DMS53 (cell line): ENCODE measurements around the gene NUDT22.

Experiments used
- DNase-seq: peaks from one replicate; lab custom pipeline; 2025; lab: John Stamatoyannopoulos, UW

NUDT22 gene

DNA sequence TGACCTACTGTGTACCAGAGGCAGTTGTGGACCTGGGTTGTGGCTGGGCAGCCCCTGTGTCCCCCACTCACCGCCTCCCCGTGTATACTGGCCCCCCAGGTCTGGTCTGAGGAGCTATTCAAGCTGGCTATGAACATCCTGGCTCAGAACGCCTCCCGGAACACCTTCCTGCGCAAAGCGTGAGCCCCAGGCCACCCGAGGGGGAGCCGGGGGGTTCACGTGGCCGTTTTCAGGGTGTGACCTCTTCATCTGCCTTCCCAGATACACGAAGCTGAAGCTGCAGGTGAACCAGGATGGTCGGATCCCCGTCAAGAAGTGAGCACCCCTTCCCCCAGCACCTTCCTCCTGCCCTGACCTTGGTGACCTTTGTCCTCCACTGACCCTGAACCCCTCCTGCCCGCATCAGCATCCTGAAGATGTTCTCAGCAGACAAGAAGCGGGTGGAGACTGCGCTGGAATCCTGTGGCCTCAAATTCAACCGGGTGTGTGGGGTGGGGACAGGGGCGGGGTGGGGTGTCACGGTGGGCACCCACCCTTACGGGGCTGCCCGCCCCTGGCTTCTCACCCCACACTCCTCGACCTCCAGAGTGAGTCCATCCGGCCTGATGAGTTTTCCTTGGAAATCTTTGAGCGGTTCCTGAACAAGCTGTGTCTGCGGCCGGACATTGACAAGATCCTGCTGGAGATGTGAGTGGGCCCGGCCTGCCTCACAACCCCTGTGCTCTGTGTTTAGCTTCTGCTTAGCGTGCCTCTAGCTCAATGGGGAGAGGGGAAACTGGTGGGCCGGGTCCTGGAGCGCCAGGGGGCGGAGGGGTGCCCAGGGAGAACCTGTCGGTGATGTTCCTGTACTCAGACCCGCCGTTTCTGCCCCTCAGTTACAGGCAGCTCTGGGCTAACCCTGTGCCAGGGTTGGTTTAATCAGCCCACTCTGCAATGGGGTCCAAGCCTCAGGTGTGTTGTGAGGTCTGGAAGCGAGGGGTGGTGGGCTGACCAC lies 29.4 kb downstream of the NUDT22 start:
- DNase-seq, result no peak

DNA sequence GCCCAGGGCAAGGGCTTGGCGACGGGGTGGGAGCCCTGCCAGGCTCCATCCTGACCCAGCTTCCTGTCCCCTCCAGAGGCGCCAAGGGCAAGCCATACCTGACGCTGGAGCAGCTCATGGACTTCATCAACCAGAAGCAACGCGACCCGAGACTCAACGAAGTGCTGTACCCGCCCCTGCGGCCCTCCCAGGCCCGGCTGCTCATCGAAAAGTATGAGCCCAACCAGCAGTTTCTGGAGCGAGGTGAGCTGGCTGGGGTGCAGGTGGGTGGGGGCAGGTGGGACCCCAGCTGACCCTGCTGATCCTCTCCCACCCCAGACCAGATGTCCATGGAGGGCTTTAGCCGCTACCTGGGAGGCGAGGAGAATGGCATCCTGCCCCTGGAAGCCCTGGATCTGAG lies 30.2 kb downstream of the NUDT22 start:
- no peak for DNase-seq

DNA sequence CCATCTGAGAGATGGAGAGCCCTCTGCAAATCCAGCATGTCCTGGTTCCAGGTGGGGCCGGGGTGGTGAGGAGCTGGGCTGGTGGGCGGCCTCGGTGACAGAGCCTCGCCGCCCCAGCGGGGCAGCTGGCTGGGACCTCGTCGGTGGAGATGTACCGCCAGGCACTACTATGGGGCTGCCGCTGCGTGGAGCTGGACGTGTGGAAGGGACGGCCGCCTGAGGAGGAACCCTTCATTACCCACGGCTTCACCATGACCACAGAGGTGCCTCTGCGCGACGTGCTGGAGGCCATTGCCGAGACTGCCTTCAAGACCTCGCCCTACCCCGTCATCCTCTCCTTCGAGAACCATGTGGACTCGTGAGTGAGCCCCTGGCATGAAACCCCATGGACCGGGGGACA lies 32.3 kb downstream of the NUDT22 start:
- DNase-seq, result no peak

DNA sequence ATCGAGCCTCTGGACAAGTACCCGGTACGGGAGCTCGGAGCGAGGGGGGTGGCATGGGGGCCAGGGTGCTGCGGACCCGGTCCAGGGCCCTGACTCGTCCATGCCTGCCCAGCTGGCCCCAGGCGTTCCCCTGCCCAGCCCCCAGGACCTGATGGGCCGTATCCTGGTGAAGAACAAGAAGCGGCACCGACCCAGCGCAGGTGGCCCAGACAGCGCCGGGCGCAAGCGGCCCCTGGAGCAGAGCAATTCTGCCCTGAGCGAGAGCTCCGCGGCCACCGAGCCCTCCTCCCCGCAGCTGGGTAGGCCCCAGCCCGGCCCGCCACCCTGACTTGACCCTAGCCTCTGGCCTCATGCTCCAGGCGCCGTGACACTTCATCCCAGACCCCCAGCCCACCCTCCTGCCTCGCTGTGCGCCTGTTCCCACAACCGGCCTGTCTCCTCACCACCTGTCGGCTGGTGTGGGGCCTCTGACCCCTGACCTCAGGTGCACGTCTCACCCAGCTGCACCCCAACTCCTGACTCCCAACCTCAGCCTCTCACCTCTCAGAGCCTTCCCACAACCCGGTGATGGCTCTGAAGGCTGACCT lies 33.0 kb downstream of the NUDT22 start:
- DNase-seq, result no peak

DNA sequence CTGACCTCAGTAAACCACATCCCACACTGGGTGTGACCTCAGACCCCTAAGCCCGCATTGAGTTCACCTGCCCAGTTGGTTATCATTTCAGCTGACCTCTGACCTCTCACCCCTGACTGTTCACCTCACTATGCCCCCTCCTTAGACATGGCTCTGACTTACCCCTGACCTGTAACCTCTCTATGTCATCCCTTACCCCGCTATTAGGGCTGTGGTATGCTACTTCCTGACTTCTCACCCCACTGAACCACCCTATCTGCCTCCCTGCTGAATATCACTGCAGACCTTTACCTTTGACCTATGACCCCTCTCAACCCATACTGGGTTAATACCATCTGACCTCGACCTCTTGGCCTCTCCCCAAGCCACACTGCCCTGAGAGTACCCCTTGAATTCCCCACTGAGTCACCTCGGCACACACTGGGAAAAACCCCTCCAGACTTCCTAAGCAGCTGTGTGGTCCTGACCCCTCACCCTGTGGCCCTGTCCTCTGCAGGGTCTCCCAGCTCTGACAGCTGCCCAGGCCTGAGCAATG lies 33.5 kb downstream of the NUDT22 start:
- DNase-seq, result no peak

DNA sequence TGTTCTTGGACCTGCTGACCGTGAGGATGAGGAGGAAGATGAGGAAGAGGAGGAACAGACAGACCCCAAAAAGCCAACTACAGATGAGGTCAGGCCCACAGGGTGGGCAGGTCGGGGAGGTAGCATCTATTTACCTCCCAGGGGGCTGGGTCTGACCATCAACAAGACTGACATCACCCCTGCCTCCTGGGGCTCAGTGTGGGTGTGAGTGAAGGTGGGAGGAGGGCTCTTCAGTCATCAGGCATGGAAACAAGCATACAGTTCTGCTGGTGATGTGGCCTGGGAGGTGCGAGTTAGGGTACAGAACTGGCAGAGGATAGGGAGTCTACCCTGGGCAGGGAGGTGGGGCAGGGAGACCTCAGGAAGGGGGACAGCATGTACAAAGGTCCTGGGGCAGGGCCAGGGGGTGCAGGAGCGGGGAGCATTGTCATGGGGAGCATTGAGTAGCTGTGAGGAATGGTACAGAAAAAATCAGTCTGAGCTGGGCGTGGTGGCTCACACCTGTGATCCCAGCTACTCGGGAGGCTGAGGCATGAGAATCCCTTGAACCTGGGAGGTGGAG lies 34.2 kb downstream of the NUDT22 start:
- no peak for DNase-seq

DNA sequence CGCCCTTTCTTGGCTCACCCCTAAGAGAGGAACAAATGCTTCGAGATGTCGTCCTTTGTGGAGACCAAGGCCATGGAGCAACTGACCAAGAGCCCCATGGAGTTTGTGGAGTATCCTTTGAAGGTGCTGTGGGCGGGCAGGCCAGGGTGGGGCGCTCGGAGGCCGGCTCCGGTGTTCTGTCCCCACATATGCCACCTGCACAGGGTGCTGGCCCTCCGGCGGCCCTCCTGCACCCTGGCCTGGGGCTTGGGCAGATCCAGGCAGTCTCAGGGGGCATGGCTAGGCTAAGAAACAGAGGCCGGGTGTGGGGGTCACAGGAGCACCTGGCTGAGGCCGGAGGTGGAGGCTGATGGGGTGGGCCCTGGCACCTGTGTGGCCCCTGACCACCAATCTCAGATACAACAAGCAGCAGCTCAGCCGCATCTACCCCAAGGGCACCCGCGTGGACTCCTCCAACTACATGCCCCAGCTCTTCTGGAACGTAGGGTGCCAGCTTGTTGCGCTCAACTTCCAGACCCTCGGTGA lies 35.5 kb downstream of the NUDT22 start:
- no peak for DNase-seq

DNA sequence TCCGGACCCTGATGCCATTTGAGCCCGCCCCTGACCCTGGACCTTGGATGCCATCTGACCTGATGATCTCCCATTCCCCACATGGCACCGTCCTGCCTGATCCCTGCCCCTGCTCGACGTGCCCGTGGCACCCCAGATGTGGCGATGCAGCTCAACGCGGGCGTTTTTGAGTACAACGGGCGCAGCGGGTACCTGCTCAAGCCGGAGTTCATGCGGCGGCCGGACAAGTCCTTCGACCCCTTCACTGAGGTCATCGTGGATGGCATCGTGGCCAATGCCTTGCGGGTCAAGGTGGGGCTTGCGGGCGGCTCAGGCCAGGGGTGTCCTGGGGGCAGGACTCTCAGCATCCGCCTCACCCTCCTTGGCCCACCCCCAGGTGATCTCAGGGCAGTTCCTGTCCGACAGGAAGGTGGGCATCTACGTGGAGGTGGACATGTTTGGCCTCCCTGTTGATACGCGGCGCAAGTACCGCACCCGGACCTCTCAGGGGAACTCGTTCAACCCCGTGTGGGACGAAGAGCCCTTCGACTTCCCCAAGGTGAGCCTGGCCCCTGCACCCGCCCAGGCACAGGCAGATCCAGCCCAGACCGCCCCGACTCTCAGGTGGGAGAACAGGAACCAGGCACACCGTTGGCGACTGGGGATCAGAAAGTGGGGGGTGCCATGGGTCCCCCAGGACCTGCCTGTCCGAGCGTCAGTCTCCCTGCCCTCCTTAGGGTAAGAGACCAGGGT lies 36.4 kb downstream of the NUDT22 start:
- no peak for DNase-seq

DNA sequence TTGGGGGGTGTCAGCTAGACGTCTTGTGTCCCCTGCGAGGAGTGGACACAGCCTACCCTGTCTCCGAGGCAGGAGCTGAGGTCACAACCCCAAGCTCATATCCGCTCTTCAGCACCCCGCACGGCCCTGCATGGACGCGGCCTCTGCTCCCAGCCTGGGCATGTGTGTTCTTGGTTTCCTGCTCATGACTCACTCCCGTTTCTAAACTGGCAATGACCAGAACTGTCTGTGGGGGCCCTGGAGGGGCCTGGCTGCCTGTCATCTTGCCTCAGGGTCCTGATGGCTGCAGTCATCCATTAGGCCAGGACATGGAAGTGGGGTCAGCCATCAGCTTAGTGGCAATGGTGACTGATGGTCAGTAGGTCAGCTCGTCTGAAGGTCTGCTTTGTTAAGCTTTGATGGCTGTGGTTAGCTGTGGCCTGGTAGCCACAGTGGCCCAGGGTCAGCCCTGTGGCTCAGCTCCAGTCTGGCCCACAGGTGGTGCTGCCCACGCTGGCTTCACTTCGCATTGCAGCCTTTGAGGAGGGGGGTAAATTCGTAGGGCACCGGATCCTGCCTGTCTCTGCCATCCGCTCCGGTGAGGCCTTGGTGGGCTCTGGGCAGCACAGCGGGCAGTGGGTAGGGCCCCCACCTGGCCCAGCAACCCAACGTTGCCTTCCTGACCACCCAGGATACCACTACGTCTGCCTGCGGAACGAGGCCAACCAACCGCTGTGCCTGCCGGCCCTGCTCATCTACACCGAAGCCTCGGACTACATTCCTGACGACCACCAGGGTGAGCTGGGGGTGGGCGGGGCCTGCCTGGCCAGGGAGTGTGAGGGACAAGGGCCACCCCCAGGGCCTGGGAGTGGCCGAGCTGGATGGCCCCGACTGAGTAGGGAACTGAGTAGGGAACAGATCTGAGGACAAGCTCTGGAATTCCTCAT lies 37.2 kb downstream of the NUDT22 start:
- DNase-seq, result no peak

DNA sequence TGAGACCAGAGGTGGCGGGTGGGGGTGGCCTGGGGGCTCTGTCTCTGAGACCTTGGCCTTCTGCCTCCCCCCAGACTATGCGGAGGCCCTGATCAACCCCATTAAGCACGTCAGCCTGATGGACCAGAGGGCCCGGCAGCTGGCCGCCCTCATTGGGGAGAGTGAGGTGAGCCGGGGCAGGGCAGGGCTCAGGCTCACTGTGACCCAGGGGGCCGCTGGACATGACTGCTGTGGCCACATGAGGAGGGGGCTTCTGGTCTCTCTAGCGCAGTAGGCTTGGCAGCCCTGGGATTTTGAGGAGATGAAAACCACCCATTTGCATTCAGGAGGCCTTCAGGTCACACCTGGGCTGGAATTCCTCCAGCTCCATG lies 37.9 kb downstream of the NUDT22 start:
- DNase-seq, result no peak

DNA sequence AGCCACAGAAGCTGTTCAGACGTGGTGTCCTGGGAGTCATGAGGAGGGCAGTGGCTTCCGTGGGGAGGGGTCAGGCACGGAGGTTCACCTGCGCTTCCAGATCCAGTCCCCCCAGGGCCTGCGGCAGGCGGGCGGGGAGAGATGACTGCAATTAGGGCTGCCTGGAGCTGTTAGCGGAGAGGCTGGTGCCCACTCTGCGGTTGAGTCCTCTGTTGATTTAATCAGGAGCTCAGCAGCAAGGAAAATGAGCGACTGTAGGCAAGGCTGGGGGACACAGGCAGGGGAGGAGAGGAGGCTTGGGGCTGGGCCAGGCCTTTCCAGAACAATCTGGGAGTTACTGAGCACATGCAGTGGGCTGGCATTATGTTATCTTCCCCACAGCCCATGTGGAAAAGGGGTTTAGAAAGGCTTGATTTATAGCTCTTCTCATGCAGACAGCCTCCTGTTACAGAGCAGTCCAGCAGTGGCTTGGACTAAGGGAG lies 38.3 kb downstream of the NUDT22 start:
- no peak for DNase-seq

DNA sequence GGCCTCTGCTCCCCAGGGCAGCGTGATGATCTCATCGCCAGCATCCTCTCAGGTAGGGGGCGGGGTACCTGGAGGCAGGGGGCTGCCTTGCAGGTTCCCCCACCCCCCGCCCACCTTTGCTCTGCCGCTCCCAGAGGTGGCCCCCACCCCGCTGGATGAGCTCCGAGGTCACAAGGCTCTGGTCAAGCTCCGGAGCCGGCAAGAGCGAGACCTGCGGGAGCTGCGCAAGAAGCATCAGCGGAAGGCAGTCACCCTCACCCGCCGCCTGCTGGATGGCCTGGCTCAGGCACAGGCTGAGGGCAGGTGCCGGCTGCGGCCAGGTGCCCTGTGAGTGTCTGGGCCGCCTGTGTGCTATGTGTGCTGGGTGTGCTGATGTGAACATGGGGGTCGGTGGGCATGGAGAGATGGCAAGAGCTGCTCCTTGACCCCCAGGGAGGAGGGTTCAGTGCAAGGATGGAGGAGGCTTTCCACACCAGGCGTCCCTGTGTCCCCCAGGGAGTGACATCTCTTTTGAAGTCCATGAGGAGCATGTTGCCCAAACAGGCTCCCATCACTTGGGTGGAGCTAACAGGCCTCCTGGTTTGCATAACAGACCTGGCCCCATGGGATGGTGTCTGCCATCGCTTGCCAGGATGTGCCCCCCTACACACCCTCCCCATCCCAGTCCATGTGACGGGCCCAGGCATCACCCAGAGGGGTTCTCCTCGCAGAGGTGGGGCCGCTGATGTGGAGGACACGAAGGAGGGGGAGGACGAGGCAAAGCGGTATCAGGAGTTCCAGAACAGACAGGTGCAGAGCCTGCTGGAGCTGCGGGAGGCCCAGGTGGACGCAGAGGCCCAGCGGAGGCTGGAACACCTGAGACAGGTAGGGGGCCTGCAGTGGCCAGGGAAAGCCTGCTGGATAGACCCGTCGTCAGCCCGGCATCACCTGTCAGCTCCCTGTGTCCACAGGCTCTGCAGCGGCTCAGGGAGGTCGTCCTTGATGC lies 39.4 kb downstream of the NUDT22 start:
- DNase-seq, result no peak

DNA sequence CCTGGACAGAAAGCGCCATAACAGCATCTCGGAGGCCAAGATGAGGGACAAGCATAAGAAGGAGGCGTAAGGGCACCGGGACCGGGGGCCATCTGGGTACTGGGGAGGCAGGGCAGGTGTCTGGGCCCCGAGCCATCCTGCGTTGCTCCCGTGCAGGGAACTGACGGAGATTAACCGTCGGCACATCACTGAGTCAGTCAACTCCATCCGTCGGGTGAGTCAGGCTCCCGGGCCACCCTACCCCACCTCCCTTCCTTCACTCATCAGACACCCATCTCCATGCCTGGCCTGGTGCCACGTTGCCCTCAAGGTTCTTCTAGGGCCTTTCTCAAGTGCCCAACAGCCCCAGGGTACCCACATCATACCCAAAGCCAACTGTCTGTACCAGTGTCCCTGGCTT lies 40.3 kb downstream of the NUDT22 start:
- no peak for DNase-seq

DNA sequence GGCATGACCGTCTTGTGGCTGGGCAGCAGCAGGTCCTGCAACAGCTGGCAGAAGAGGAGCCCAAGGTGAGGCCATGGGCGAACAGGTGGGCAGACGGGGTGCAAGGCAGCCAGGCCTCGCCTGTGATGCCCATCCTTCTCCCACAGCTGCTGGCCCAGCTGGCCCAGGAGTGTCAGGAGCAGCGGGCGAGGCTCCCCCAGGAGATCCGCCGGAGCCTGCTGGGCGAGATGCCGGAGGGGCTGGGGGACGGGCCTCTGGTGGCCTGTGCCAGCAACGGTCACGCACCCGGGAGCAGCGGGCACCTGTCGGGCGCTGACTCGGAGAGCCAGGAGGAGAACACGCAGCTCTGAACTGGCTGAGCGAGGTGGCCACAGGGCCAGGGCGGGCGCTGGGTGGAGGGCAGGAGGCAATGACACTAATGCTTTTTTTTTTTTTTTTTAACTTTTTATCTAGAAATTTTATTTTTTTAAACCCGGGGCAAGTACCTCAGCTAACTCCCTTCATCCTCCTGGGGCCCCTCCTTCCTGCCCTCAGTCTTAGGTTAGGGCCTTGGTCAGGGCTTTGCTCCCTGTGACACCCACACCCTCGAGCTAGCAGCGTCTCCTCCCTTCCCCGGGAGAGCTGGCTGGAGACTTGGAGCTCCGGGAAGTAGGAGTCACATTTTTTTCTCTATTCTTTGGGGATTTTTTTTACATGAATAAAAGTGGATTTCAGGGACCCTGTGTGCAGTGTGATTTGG lies 41.3 kb downstream of the NUDT22 start:
- DNase-seq, result no peak

DNA sequence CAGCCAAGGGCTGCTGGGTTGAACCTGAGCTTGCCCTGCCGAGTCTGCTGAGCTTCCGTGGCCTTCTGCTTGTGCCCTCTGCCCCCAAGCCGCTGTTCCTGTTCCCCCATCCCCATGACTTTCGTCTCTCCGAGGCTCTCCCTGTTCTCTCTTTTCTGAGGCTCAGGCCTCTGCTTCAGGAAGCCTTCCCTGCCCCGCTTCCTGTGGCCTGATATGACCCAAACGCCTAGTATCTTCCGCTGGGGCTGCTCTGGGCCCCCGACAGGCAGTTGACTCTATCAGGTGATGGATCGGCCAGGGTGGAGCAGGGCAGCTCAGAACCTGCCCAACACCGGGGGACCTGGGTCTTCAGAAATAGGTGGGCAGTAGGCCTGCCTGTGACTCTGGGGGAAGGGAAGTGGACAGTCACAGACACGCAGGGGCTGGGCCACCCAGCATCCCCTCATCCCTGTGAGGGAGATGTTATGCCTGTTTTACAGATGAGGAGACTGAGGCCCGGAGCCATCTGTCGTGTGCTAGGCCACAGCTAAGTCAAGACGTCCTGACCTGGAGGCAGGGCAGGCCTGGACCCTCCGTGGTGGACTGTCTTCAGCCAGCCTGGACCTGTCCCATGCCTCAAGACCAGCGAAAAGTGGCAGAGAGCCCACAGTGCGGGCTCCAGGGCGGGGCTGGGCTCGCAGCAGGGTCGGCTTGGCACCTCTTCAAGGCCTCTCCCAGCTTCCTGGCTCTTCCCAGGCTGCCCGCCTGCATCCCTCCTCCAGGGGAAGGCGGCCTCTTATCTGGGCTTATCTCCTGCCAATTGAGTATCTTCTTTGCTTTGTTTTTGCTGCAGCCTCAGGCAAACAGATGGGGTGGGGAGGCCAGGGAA lies 42.2 kb downstream of the NUDT22 start:
- DNase-seq, result peak; percentile 65

DNA sequence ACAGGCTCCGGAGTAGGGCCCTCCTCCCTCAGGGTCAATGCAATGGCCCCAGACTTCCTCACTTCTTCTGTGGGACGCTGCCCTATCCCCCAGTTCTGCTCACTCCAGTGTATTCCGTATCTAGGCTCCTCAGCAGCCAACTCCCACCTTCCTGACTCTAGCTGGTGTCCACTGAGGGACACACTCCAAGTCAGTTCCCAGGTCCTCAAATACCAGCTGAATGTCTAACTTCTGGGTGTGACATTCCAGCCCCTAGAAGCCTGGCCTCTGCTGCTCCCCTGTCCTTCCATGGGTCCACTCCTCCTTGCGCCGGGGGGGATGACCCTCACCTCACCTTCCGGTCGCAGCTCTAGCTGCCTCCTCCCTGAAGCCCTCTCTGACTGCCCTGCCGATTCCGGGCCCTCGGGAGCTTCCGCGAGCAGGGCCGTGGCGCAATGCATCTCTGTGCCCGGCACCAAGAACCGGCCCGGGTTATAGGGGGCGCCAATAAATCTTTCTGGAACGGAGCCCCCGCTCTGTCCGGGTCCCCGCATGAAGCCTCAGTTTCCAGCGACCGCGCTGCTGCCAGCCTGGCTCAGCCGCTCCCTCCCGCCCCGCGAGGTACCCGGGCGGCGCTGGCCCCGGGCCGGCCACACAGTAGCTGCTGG lies 42.9 kb downstream of the NUDT22 start:
- DNase-seq, result peak; percentile 86

DNA sequence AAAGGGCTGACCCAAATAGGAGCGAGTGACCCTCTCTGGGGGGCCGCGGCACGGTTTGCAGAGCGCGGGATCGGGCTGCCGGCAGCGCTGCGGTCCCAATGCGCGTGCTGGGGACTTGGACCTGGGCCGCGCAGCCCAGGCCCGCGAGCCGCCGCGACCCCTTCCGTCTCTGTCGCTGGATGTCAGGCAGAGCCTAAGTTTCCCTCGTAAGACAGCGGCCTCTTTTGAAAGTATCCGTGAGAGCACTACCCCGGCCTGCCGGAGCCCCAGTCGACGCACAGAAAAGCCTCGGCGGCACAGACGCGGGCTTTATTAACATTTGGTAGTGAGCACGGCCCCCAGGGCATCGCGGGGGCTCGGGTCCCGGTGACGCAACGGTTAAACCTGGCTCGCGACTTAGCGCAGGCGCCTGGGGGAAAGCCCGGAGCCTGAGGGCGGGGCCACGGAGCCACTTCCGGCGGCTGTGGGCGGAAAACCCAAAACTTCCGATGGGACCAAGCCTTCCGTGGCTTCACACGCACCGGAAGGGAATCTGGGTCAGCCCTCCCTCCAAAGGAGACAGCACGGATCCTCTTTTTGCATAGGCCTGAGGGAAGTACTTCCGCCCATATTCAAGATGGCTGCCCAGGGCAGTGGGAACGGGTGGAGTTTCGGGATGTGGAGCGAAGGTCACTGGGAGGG lies 43.6 kb downstream of the NUDT22 start:
- DNase-seq, result peak; percentile 100
